CD4-positive, alpha-beta T cell (primary cell): ENCODE measurements around the gene CEP85. TPM values are rescaled to one million over a fixed set of nuclear protein-coding genes. Genes with fewer than 3 reads are reported as not detected.
"Not testable (repeated sequence)": the region's sequence is repeated elsewhere in the genome, so short reads cannot be mapped to it uniquely, and the experiment has no call there.

Source experiments
- ATAC-seq: fragments of 200-7000 bp; cut with Tn5 transposase; one replicate; pipeline ENCODE4 v1.10.0; 2022; ENCODE audit warnings: mild to moderate bottlenecking; ENCODE audit not compliant: poor library complexity
- CTCF ChIA-PET: fragments of 350-600 bp; sonication (Branson Sonifier 250); formaldehyde crosslinking; loops from one replicate; lab custom pipeline; 2021; ENCODE audit warnings: antibody characterized with exemption, inconsistent platforms; lab: Charles Lee
- POLR2A ChIA-PET: fragments of 350-600 bp; sonication (Branson Sonifier 250); formaldehyde crosslinking; loops from one replicate; lab custom pipeline; 2021; ENCODE audit warnings: antibody characterized with exemption, inconsistent platforms; lab: Charles Lee
- DNase-seq, 14 experiments: peaks; one replicate each; pipeline ENCODE4 v3.0.0-alpha.2; 2013 to 2020; ENCODE audit warnings: mixed read lengths in 2 of 14
- H3K27ac ChIP-seq, 2 donors: one replicate each; pipeline versions ENCODE4 v1.5.1 to v1.7.0; 2013; ENCODE audit warnings: low read length in 2 of 2, low read depth in 1 of 2, mild to moderate bottlenecking in 1 of 2
- H3K27me3 ChIP-seq, 2 experiments: 1 replicate in 1 of 2; 2 replicates in 1 of 2; pipeline versions ENCODE4 v1.6.1 to v1.7.0; 2013; ENCODE audit warnings: low read length in 2 of 2, control low read depth in 1 of 2, mild to moderate bottlenecking in 1 of 2, moderate library complexity in 1 of 2; ENCODE audit not compliant: insufficient read depth in 2 of 2, control insufficient read depth in 1 of 2
- H3K36me3 ChIP-seq: one replicate; pipeline ENCODE4 v1.6.1; 2013; ENCODE audit warnings: low read length, control low read depth; ENCODE audit not compliant: insufficient read depth
- H3K4me1 ChIP-seq: one replicate; pipeline ENCODE4 v1.6.1; 2013; ENCODE audit warnings: low read length, control low read depth; ENCODE audit not compliant: insufficient read depth
- H3K4me3 ChIP-seq: one replicate; pipeline ENCODE4 v1.5.1; 2013; ENCODE audit warnings: mild to moderate bottlenecking, low read length, moderate library complexity
- H3K9me3 ChIP-seq, 2 experiments: 1 replicate in 1 of 2; 2 replicates in 1 of 2; pipeline versions ENCODE4 v1.6.1 to v1.7.0; 2013; ENCODE audit warnings: low read length in 2 of 2, mild to moderate bottlenecking in 2 of 2, control low read depth in 1 of 2, moderate library complexity in 1 of 2; ENCODE audit not compliant: control insufficient read depth in 1 of 2, insufficient read depth in 1 of 2
- H3K27ac Mint-ChIP-seq: one replicate; pipeline ENCODE4 v1.8.0; 2020; ENCODE audit warnings: mixed read lengths
- H3K27me3 Mint-ChIP-seq: one replicate; pipeline ENCODE4 v1.8.0; 2021; ENCODE audit warnings: mixed read lengths
- H3K36me3 Mint-ChIP-seq: one replicate; pipeline ENCODE4 v1.8.0; 2021; ENCODE audit warnings: low read depth, mixed read lengths
- H3K4me1 Mint-ChIP-seq: one replicate; pipeline ENCODE4 v1.8.0; 2021; ENCODE audit warnings: low read depth, mixed read lengths
- H3K4me3 Mint-ChIP-seq: one replicate; pipeline ENCODE4 v1.8.0; 2020; ENCODE audit warnings: mild to moderate bottlenecking, mixed read lengths
- H3K9me3 Mint-ChIP-seq: one replicate; pipeline ENCODE4 v1.8.0; 2020; ENCODE audit warnings: mixed read lengths
- intact Hi-C, 2 experiments: fragments of 100-400 bp; cut with DNase I in 1 of 2; cut with micrococcal nuclease in 1 of 2; formaldehyde crosslinking; loops; one replicate each; pipeline versions ENCODE4 v1.15.1 to v1.9.0; 2023 to 2025; cut with DNase I, micrococcal nuclease
- total RNA-seq, 174 experiments: library from RNA in 2 of 174; stranded (reverse) in 2 of 174; gene quantifications; one replicate each; pipeline ENCODE4 v1.2.3 and lab custom pipeline; 2021 to 2026
- TF ChIP-seq, protein P1 (sequence below): fragments of 200-600 bp; IDR thresholded peaks from one replicate; pipeline ENCODE4 v1.8.0; 2022; ENCODE audit warnings: antibody characterized with exemption, mild to moderate bottlenecking

Gene CEP85
- total RNA-seq, 2 experiments from 2014 or later, result 7.6 to 8.4 TPM

DNA sequence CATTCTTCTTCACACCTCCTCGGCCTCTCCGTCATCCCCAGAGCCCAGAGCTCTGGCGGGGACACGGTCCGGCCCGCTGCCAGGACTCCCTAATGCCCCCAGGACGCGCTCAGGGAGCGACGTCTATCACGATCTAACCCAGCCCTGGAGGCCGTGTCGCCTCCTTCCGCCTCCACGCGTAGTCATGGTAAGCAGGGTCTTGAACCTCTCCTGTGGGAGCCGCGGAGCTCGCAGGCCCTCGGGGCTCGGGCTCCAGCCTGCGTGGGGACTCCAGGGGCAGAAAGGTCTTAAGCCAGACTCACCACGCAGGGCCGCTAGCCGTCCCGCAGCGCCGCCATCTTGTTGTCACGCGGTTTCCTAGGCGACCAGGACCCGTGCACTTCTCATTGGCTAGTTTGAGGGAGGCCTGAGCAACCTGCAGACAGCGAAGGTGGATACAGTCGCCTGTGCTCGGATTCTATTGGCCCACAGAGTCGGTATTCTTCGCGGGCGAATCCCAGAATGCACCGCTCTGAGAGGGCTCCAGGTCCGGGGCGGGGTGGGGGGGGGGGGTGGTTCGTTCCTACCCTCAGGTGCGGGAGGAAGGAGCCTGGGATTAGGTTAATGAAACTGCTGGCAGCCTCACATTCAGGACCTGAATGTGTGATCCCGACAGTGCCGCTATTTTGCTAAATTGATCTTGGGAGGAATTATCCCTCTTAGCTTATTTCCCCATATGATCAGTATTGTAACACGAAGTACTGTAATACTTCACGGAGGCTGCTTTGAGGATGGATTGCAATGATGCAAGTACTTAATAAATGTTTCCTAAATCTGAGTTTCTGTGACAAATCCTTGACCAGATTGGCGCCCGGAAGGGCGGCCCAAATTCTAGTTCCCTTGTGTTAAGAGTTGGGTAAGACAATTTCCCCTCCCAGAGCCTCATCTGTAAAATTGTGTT, 72.6 kb downstream of the CEP85 start, which contains the start of gene UBXN11:
Gene UBXN11 (minus strand): TSS at position 347 of the 940 bp plus-strand sequence. CDS start 3,753 bp downstream, outside the sequence.
- ChIA-PET POLR2A (interaction anchor here (0.6 to 8.5 kb wide), 11 partner anchors 9 to 537 kb away, joined by 3 to 270 read pairs (median 11); partner anchors contain the start of genes CD52, HMGN2 and SH3BGRL3), CTCF (interaction anchor here (0.6 to 5.1 kb wide), 13 partner anchors 9 to 110 kb away, joined by 3 to 33 read pairs (median 8); partner anchors contain the start of genes CD52, CEP85 and SH3BGRL3)
- Histone ChIP-seq H3K4me1 (peaks cover 41% of the 10 kb centered on the region), H3K27ac (peak within 1 kb of the TSS; percentile 65 to 67), H3K4me3 (peak within 1 kb of the TSS; percentile 77), H3K9me3 (no peaks in the 10 kb centered on the region), H3K36me3 (no peaks in the 10 kb centered on the region), H3K27me3 (no peaks in the 10 kb centered on the region)
- no peaks in the 10 kb centered on the region for H3K36me3 Mint-ChIP-seq
- intact Hi-C loops, result loop anchor here (1.0 kb wide), 3 partner anchors 9 to 22 kb away; no protein-coding TSS in a partner anchor
- peak within 1 kb of the TSS; percentile 94 for H3K4me3 Mint-ChIP-seq
- H3K27me3 Mint-ChIP-seq, result no peaks in the 10 kb centered on the region
- peak; percentile 81 to 97 (median 88) for DNase-seq
- H3K4me1 Mint-ChIP-seq, result peaks cover 34% of the 10 kb centered on the region
- peak within 1 kb of the TSS; percentile 87 for H3K27ac Mint-ChIP-seq
- peak; percentile 94 for ATAC-seq
- TF ChIP-seq, protein P1, sequence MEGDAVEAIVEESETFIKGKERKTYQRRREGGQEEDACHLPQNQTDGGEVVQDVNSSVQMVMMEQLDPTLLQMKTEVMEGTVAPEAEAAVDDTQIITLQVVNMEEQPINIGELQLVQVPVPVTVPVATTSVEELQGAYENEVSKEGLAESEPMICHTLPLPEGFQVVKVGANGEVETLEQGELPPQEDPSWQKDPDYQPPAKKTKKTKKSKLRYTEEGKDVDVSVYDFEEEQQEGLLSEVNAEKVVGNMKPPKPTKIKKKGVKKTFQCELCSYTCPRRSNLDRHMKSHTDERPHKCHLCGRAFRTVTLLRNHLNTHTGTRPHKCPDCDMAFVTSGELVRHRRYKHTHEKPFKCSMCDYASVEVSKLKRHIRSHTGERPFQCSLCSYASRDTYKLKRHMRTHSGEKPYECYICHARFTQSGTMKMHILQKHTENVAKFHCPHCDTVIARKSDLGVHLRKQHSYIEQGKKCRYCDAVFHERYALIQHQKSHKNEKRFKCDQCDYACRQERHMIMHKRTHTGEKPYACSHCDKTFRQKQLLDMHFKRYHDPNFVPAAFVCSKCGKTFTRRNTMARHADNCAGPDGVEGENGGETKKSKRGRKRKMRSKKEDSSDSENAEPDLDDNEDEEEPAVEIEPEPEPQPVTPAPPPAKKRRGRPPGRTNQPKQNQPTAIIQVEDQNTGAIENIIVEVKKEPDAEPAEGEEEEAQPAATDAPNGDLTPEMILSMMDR, result no peak
- H3K9me3 Mint-ChIP-seq, result no peaks in the 10 kb centered on the region

DNA sequence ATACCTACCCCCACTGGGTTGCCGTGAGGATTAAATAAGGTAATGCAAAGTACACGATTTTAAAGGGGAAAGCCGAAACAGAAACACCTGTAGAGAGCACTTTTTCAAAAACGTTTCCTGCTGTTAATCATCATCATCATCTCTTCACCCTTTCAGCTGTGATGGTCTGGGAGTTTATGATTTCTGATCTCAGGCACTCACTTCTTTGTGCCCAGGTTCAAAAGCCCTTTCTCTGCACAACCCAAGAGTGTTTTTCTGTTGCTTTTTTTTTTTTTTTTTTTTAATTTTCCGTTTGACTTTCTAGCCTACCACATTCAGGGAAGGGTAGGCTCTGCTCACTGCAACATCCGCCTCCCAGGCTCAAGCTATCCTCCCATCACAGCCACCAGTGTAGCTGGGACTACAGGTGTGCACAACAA, 73.4 kb downstream of the CEP85 start:
- TF ChIP-seq, protein P1, result no peak
- H3K4me3 Mint-ChIP-seq, result peak overlapping the region; percentile 84
- H3K36me3 Mint-ChIP-seq, result no peaks in the 10 kb centered on the region
- Histone ChIP-seq H3K27ac (peak overlapping the region; percentile 42 to 61), H3K4me3 (peak overlapping the region; percentile 77), H3K4me1 (peaks cover 41% of the 10 kb centered on the region), H3K9me3 (no peaks in the 10 kb centered on the region), H3K36me3 (no peaks in the 10 kb centered on the region), H3K27me3 (no peaks in the 10 kb centered on the region)
- H3K9me3 Mint-ChIP-seq, result no peaks in the 10 kb centered on the region
- peak in 4 of 14 experiments; percentile 60 to 74 (median 64) for DNase-seq
- intact Hi-C loops, result loop anchor here in 1 of 2 experiments (1.0 kb wide), 2 partner anchors 8 to 23 kb away; no protein-coding TSS in a partner anchor
- POLR2A ChIA-PET, result interaction anchor here (0.7 to 8.5 kb wide), 9 partner anchors 8 to 1039 kb away, joined by 3 to 270 read pairs (median 12); partner anchors contain the start of genes CD52, HMGN2 and SH3BGRL3
- CTCF ChIA-PET, result interaction anchor here (0.7 to 5.1 kb wide), 10 partner anchors 8 to 110 kb away, joined by 3 to 33 read pairs (median 8); partner anchors contain the start of genes CD52, CEP85 and SH3BGRL3
- peaks cover 41% of the 10 kb centered on the region for H3K4me1 Mint-ChIP-seq
- H3K27ac Mint-ChIP-seq, result peak overlapping the region; percentile 87
- H3K27me3 Mint-ChIP-seq, result no peaks in the 10 kb centered on the region
- ATAC-seq, result peak; percentile 31

DNA sequence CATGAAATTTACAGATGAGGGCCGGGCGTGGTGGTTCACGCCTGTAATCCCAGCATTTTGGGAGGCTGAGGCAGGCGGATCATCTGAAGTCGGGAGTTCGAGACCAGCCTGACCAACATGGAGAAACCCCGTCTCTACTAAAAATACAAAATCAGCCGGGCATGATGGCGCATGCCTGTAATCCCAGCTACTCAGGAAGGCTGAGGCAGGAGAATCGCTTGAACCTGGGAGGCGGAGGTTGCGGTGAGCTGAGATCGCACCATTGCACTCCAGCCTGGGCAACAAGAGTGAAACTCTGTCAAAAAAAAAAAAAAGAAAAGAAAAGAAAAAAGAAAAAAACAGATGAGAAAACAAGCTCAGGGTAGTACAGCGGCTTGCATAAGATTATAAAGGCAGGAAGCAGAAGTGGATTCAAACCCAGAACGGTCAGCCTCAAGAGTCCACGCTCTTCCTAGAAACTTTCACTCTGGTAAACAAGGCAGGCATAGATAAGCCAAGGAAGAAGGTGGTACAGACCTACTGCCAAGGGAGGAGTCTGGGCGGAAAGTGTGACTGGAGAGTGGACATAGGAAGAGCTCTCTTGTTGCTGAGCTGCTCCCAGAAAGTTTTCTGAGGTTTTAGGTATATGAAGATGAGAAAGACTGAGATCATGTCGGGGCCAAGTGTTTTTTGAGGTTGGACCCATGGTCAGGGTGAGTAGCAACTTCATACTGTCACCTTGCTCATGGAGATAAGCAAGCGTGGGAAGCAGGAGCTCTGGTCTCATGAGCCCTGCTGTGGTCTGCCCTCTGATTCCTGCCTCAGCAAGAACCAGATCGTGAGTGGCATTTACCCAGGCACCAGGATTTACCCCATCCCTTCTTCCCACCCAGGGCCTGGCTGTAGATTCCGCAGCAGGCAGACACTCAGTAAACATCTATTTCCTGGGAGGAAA, 74.2 kb downstream of the CEP85 start:
- H3K9me3 Mint-ChIP-seq, H3K27me3 Mint-ChIP-seq, ATAC-seq, H3K9me3 ChIP-seq, H3K36me3 ChIP-seq, H3K27me3 ChIP-seq, H3K36me3 Mint-ChIP-seq: not testable (repeated sequence)
- POLR2A ChIA-PET, result interaction anchor here (0.7 to 8.5 kb wide), 8 partner anchors 7 to 1040 kb away, joined by 4 to 270 read pairs (median 12); partner anchors contain the start of genes CD52, HMGN2 and SH3BGRL3
- peak overlapping the region; percentile 84 for H3K4me3 Mint-ChIP-seq
- Histone ChIP-seq H3K27ac (peak overlapping the region; percentile 42 to 61), H3K4me1 (peaks cover 41% of the 10 kb centered on the region), H3K4me3 (peak overlapping the region; percentile 77)
- CTCF ChIA-PET, result interaction anchor here (0.7 to 5.1 kb wide), 11 partner anchors 10 to 109 kb away, joined by 3 to 33 read pairs (median 8); partner anchors contain the start of genes CD52, CEP85 and SH3BGRL3
- peak in 3 of 14 experiments; percentile 31 to 39 (median 33) for DNase-seq
- H3K27ac Mint-ChIP-seq, result peak overlapping the region; percentile 87
- intact Hi-C loops, result loop anchor here in 1 of 2 experiments (1.0 kb wide), 2 partner anchors 7 to 24 kb away; no protein-coding TSS in a partner anchor
- H3K4me1 Mint-ChIP-seq, result peaks cover 45% of the 10 kb centered on the region
